GM15510 (cell line): ENCODE measurements around the gene CYTH2.

ENCODE experiments used
- POLR2A ChIP-seq: IDR thresholded peaks from 3 replicates; pipeline ENCODE4 v1.6.1; 2011; ENCODE audit warnings: borderline replicate concordance; ENCODE audit not compliant: insufficient read length; ENCODE audit errors: extremely low read depth

Gene CYTH2

DNA sequence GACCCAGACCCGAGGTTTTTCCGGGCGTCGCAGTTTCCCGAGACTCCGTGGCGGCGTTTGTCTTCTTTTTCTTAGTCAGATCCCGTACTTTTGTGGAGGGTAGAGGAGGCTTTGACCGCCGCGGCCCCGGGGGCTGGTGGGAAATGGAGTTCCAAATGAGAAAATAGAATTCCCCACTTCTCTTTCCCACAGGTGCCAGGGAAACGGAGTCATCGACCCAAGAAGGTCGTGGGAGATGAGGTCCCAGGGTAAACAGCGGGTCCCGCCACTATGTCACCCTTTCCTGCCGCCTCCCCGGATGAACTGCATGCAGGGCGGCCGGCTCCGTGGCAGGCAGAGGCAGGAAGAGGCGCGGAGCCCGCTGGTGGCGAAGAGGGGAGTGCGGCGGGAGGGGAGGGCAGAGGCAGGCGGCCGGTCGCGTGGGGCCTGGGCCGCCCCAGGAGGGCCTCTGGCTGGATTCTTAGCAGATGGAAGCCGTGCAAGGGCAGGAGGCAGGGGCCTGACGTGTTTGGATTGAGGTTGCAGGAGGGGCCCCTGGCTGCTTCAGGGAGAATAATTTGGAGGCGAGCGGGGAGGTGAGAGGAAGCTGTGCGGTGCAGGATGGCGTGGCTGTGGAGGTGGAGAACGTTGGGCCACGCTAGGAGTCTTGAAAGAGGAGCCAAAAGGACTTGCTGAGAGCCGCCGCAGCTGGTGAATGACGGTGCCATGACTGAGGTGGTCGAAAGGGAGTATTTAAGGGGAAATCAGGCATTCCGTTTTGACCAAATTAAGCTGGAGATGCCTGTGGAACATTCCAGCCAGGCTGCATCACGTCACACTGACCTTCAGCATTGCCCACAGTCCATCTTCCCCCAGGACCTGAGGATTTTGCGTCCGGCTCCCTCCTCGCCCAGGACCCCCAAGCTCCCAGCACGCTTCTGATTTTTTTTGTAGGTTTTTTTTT, 11.7 kb downstream of the CYTH2 start:
- TF ChIP-seq POLR2A: no peak

GRCh38 chr19:48481846-48482639, 12.9 kb downstream of the CYTH2 start:
- TF ChIP-seq POLR2A: no peak

DNA sequence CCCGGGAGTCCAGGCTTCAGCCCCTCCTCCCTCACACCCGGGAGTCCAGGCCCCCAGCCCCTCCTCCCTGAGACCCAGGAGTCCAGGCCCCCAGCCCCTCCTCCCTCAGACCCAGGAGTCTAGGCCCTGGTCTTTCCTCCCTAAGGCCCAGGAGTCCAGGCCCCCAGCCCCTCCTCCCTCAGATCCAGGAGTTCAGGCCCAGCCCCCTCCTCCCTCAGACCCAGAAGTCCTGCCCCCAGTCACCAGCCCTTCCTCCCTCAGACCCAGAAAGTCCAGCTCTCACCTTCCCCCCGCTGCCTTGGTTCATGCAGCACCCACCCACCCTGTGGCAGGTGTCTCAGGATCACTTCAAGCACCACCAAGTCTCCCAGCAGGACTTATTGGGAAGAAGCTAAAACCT, 14.1 kb downstream of the CYTH2 start:
- TF ChIP-seq POLR2A: no peak

GRCh38 chr19:48484247-48484893, 15.2 kb downstream of the CYTH2 start:
- no peak for TF ChIP-seq POLR2A

DNA sequence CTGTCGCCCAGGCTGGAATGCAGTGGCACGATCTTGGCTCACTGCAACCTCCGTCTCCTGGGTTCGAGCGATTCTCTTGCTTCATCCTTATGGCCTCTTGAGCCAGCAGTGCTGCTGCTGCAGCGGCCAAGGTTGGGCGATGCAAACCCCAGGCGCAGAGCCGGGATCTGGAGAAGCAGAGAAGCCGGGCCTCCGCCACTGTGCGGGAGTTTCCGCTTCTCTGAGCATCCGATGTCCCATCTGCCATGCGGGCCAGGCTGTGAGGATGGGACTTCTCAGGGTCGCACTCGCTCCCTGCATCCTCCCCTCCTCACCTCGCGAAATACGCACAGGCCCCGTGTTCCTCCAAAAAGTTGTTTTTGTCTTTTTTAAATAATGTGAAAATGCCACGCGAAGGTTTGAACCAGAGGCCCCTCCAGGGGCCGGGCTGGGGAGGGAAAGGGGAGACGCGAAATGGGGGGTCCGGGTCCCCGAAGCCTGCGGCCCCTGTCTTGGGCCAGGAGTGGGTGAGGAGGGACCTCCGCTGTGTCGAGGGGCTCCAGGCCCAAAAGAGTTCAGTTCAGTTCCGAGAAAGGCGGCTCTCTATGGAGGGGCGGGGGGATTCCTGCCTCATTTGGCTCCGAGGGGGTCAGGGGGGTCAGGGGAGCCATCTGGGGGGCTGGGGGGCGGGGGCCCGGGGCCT, 15.9 kb downstream of the CYTH2 start:
- no peak for TF ChIP-seq POLR2A

DNA sequence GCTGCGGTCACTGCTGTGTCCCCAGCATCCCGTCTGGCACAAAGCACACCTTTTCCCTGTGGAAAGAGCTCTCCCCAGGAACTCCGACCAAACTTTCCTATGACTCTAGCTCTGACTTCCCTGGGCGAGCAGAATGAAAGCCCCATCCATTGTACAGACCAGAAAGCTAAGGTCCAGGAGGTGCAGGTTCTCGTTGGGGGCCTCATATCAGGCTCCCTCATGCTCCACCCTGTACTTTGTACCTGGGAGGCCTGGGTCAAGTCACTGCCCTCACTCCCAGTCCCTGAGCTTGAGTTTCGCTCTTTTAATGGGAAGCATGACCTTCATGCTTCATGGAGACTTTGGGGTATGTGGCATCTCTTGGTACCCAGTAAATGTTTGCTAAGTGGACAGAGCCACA, 18.4 kb downstream of the CYTH2 start:
- no peak for TF ChIP-seq POLR2A

DNA sequence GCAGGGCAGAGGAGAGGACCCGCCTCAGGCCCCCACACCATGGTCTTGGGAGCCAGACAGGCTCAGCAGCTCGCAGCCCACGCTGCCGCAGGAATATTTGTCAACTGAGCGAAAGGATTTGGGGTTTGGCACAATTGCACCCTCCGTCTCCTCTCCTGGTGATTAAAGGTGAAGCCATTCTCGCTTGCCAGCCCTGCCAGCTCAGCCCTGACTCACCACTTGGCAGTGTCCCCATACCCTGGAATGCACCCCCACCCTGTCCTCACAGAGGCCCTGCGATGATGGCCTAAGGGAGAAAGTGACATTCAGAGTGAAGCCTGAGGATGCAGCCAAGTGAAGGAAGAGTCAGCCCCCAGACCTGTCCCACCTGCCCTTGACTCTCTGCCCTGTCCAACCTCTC, 18.8 kb downstream of the CYTH2 start:
- TF ChIP-seq POLR2A: no peak

- TF ChIP-seq POLR2A: no peak
Observed at GRCh38 chr19:48489608-48490216, 20.5 kb downstream of the CYTH2 start.

- TF ChIP-seq POLR2A: no peak
Observed at GRCh38 chr19:48490981-48491792, 22.0 kb downstream of the CYTH2 start.

GRCh38 chr19:48491793-48492123, 22.6 kb downstream of the CYTH2 start:
- no peak for TF ChIP-seq POLR2A

GRCh38 chr19:48492925-48493717, 24.0 kb downstream of the CYTH2 start:
- peak; percentile 59 for TF ChIP-seq POLR2A

DNA sequence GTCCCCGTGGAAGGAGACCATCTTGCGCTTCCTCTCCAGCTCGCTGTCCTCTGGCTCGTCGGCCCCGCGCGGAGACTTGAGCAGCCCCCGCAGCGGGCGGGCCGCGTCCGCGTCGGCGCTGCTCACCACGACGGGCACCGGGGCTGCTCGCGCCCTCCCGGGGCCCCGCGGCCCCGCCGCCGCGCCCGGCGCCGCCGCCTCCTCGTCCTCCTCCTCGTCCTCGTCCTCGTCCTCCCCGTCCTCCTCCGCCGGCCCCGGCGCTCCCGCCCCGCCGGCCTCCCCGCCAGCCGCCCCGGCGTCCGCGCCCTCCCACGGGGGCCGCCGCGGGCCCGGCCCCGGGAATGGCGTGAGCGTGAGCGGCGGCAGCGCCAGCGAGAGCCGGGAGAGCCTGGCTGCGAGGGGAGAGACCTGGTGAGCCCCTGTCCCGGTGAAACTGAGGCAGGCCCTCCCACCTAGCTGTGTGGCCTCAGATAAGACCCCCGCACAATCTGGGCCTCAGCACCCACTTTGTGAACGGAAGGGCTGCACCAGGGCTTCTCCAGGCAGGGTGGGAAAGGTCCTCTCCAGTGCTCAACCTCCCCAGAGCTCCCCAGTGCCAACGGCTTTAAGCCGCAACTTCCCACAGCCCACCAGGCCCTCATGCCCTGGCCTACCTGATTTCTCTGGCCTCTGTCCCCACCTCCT, 24.7 kb downstream of the CYTH2 start:
- no peak for TF ChIP-seq POLR2A
